Measurements from ENCODE around the gene ZNF490. TPM values are rescaled to one million over a fixed set of nuclear protein-coding genes. Genes with fewer than 3 reads are reported as not detected.
A peak's percentile ranks its signal among the peaks of the same experiment; 100 is the strongest.
"Not testable (repeated sequence)": the region's sequence is repeated elsewhere in the genome, so short reads cannot be mapped to it uniquely, and the experiment has no call there.

The ZNF490 gene
- polyA plus RNA-seq (2012; ENCODE audit: insufficient read depth, insufficient read length), result 1.00 TPM

DNA sequence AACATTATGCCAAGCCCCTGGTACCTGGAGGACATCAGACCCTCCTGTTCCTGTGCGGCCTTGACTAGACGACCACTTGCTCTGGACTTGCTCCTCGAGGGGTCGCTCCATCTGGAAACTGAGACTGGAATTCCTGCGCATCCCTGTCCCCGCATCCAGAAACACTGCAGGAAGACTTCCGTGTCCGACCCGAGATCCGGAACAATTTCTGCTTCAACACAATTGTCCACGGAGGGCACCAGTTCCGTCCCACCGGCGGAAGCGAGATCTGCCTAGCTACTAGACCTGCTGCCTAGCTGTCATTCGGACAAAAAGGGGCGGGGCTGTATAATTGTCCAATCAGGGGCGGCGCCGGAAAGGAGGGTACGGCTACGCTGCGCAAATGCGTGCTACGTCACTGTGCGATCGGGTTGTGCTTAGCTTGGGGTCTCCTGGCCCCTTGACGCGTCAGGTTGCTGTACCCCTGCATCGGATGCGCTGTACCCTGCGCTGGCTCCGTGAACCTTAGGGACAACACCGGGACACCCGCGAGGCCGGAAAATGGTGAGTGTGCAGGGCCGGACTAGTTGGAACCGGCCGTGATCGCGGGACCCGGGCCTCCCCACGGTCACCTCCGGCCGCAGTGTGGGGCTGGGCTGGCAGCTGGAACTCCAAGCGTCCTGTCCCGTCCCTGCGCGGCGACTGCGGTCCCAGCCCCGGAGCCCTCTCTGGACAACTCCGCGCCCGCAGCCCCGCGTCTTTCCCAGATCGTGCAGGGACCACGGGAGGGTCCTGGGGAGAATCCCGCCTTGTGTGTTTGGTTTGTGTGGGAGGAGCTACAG is at the start of gene ZNF490, which contains the start of gene ZNF791:
Gene ZNF490 (minus strand): TSS at position 274 of the 821 bp plus-strand sequence. CDS start 133 bp downstream, at position 141.
Gene ZNF791 (plus strand): TSS at position 381 of the 821 bp plus-strand sequence. CDS start 160 bp downstream, at position 541.
- DNase-seq (ENCODE audit: low read depth, low spot score), result peak; percentile 95
- H3K4me3 ChIP-seq (ENCODE audit: low read length), result peak within 1 kb of the TSS; percentile 68

DNA sequence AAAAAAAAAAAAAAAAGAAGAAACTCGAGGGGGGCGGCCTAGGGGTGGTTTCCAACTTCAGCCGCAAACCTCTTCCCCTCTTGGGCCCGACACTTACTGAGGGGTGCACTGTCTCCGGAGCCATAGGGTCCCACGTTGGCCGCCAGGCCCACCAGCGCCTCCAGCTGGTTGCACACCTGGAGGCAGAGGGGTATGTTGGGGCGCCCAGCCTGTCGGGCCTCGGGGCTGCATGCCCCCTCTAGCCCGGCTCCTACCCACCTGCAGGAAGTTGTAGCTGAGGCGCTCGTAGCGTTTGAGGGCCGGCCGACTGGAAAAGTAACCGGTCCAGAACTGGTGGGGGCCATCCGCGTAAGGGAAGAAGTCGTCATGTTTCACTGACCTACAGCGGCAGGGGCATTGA is 47.4 kb upstream of the ZNF490 start:
- H3K4me3 ChIP-seq (ENCODE audit: low read length), result no peak overlapping the region
- no peak for DNase-seq (ENCODE audit: low read depth, low spot score)

DNA sequence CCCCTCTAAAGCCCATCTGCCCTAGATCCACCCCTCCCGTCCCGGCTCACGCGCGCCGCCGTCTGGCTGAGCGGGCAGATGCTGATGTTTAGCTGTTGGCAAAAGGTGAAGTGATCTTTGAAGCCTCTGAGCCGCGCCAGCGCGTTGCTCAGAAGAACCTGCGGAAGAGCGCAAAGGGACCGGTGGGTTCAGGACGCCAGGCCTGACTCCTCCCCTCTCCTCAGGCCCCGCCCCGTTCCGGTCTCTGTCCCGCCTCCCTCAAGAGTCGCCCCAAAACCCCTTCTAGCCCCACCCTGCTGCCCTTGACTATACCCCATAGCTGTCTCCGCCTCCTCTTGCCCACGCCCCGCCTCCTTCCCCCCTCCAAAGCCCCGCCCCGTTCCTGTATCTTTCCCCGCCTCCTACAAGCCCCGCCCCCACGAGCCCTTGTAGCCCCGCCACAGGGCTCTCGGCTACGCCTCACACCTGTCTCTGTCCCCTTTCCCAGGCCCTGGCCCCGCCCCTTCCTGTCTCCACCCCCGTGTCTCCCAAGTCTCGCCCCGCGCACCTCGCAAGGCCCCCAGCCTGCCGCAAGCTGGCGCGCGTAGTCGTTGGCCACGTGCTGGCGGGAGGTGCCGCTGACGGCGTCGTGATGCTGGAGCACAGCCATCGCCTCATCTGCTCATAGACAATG is 46.4 kb upstream of the ZNF490 start:
- DNase-seq (ENCODE audit: low read depth, low spot score), result no peak
- no peak overlapping the region for H3K4me3 ChIP-seq (ENCODE audit: low read length)

DNA sequence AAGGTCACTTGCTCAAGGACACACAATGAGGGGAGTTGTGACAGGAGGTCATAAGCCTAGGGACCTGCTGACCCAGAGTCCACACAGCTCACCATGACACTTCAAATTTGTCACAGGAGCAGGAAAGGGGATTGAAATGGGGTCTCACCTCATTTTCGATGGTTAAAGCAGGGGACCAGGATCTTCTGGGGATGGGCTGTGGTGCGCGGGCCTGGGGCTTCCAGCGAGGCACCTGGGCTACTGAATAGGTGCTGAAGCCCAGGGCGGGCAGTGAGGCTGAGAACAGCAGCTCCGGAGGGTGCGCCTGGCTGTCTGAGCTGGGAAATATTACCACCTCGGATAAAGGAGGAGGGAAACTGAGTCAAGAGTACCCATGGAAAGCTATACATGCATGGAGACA is 44.9 kb upstream of the ZNF490 start:
- H3K4me3 ChIP-seq (ENCODE audit: low read length), result no peak overlapping the region
- no peak for DNase-seq (ENCODE audit: low read depth, low spot score)

GRCh38 chr19:12652219-12652618 is 41.6 kb upstream of the ZNF490 start:
- DNase-seq (ENCODE audit: low read depth, low spot score), result no peak

DNA sequence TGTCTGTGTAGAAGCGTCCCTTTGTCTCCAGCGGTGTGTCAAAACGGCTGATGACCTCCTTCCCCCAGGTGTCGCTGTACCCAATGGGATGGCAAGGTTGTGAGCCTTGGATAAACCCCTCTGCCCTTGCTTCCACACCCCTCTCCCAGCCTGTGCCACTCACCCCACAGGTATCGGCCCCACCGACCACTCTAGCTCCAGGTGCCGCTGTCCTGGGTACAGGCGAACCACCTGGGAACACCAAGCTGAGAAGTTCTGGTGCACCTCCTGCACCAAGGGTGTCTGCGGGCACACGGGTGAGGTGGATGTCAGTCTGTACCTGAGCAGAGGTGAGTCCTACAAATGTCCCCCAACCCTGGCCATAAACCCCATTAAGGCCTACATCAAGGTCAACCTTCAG is 39.3 kb upstream of the ZNF490 start:
- DNase-seq (ENCODE audit: low read depth, low spot score), result no peak

More at GRCh38 chr19:12652219-12652618, 41.6 kb upstream of the ZNF490 start:
- no peak overlapping the region for H3K4me3 ChIP-seq (ENCODE audit: low read length)

GRCh38 chr19:12648088-12648487 is 37.5 kb upstream of the ZNF490 start:
- no peak for DNase-seq (ENCODE audit: low read depth, low spot score)
- H3K4me3 ChIP-seq (ENCODE audit: low read length), result no peak overlapping the region

More for the DNA sequence above, 39.3 kb upstream of the ZNF490 start:
- H3K4me3 ChIP-seq (ENCODE audit: low read length), result no peak overlapping the region

DNA sequence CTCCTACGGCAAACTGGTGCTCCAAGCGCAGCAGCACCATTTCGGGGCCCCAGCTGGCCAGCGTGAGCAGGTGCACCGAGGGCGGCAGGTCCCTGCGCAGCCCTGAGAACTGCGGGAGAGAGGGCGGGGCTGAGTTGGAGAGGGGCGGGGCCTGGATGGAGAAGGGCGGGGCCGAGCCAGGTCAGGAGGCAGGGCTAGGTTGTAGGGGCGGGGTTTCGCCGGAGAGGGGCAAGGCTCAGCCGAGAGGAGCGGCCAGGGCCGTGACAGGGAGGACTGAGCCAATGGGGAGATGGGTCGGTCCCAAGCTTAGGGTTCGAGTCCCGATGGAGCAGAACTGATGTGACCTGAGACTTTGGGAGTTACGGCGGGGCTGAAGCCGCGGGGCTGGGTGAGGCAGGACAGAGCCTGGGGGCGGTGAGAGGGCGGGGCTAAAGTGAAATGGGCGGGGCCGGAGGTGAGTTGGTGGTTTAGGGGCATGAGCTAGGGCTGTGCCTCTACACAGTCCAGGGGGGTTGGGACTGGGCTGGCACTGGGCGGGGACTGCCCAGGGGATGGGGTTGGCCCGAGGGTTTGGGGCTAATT is 37.0 kb upstream of the ZNF490 start:
- no peak overlapping the region for H3K4me3 ChIP-seq (ENCODE audit: low read length)
- DNase-seq (ENCODE audit: low read depth, low spot score), result no peak

DNA sequence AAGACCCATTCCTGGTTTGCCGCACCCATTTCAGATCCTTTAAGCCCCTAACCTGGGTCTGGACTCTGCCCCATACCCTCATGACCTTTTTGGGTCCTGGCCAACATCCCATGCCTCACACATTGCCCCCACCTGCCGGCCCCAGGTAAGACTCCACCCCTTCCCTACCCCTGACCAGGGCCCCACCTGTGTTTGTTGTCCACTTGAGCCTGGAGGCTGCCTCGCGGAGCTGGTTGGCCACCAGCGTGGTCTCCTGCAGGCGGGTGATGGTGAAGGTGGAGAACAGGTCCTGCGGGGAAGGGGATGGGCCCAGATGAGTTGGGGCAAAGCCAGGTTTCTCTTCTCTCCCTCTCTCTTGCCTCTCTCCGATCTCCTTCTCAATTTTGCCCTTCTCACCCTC is 36.4 kb upstream of the ZNF490 start:
- DNase-seq (ENCODE audit: low read depth, low spot score), result no peak
- H3K4me3 ChIP-seq (ENCODE audit: low read length), result no peak overlapping the region

DNA sequence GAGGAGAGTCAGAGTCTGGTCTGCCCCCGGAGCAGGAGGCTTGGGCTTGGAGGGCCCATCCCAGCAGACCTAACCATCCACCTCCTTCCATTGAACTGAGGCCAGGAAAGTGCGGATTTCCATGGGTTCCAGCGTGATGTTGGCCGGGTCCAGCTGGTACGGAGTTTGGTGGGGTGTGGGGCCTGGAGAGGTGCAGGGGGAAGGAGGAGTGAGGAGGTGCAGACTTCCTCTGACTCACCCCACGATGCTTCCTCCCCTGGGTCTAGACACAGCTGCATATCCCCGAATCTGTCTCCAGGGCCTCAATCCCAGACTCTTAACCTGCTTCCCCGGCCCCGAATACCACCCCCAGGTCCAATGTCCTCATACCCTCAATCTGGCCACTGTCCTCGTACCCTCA is 35.9 kb upstream of the ZNF490 start:
- DNase-seq (ENCODE audit: low read depth, low spot score), result no peak
- H3K4me3 ChIP-seq (ENCODE audit: low read length), result no peak overlapping the region

- DNase-seq (ENCODE audit: low read depth, low spot score); H3K4me3 ChIP-seq (ENCODE audit: low read length): not testable (repeated sequence)
Observed at GRCh38 chr19:12643716-12644115, 33.1 kb upstream of the ZNF490 start.

DNA sequence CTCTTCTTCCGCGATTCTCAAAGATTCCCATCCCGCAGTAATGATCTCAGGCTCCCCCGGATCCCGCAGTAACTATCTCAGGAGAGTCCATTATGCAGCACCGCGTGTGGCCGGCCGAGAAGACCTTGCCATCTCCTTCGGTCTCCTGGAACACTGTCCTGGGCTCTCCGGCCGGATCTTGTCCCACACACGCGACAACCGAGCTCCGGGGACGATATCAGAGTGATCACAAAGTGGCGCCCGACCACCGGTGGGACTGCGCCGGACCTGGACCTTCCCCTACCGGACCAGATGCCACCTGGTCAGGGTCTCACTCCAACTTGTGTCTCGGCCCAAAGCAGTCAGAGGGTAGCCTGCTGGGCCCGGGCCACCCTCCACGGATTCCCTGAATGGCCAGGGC is 31.9 kb upstream of the ZNF490 start:
- no peak for DNase-seq (ENCODE audit: low read depth, low spot score)
- no peak overlapping the region for H3K4me3 ChIP-seq (ENCODE audit: low read length)

DNA sequence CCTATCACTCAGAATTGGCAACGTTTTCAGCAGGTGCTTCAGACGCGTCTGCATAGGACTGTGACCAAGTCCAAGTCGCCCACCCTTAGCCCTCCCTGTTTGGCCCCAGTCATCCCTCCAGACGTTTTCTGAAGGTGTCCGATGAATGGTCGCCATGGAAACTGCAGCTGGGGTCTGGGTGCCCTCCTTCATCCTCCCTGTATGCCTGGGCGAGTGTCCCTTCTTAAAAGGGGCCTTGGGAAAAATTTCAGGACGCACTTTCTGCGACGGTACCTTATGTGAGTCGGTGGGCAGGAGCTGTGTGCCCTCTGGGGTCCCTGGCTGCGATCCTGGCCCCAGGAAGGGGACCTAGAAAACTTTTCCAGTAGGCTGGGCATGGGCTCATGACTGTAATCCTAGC is 30.8 kb upstream of the ZNF490 start:
- DNase-seq (ENCODE audit: low read depth, low spot score), result no peak
- no peak overlapping the region for H3K4me3 ChIP-seq (ENCODE audit: low read length)

DNA sequence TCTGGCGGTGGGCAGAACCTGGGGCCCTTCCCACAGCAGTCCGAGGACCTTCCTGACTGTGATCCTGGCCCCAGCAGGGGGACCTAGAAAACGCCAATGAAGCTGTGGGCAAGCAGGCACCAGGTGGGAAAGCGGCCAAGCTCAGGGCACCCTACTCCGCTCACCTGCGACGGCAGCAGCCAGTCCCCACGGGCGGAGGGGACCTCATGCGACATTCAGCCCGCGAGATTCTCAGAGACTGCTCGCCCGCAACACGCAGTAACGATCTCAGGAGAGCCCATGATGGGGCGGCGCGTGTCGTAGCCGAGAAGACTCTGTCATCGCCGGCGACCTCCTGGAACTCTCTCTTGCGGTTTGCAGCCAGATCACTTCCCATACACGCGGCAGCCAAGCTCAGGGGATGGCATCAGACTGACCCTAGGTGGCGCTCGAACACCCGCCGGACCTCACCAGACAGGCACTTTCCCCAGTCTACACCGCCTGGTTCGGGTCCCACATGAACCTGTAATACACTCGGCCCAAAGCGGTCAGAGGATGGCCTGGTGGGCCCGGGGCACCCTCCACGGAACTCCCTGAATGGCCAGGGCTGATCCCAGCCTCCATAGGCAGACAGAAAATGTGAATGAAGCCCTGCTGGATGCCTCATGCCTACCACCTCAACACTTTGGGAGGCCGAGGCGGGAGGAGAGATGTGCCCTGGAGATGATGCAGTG is 29.4 kb upstream of the ZNF490 start:
- H3K4me3 ChIP-seq (ENCODE audit: low read length), result no peak overlapping the region
- peak; percentile 58 for DNase-seq (ENCODE audit: low read depth, low spot score)

- H3K4me3 ChIP-seq (ENCODE audit: low read length), result no peak overlapping the region
- no peak for DNase-seq (ENCODE audit: low read depth, low spot score)
Observed at GRCh38 chr19:12638611-12639182, 28.1 kb upstream of the ZNF490 start.

GRCh38 chr19:12636631-12637030 is 26.0 kb upstream of the ZNF490 start:
- no peak overlapping the region for H3K4me3 ChIP-seq (ENCODE audit: low read length)
- DNase-seq (ENCODE audit: low read depth, low spot score), result no peak

- H3K4me3 ChIP-seq (ENCODE audit: low read length), result no peak overlapping the region
- no peak for DNase-seq (ENCODE audit: low read depth, low spot score)
Observed at GRCh38 chr19:12629215-12629614, 18.6 kb upstream of the ZNF490 start.

- no peak for DNase-seq (ENCODE audit: low read depth, low spot score)
- no peak overlapping the region for H3K4me3 ChIP-seq (ENCODE audit: low read length)
Observed at GRCh38 chr19:12628040-12629022, 17.7 kb upstream of the ZNF490 start.

Measured in Jurkat, Clone E6-1 (cell line).